Parathyroid adenoma (tissue), 2 donors: Measurements from ENCODE around the gene LCN1.

Source experiments
- H2AFZ ChIP-seq: fragments of 300-600 bp; sonication (generic); one replicate; pipeline ENCODE4 v1.7.0; 2017; ENCODE audit warnings: antibody characterized with exemption, mild to moderate bottlenecking
- H3K27ac ChIP-seq: fragments of 300-600 bp; sonication (generic); one replicate; pipeline ENCODE4 v1.7.0; 2017
- H3K27me3 ChIP-seq: fragments of 300-600 bp; sonication (generic); one replicate; pipeline ENCODE4 v1.7.0; 2017; ENCODE audit warnings: low read length; ENCODE audit not compliant: control insufficient read depth, insufficient read depth
- H3K36me3 ChIP-seq: fragments of 300-600 bp; sonication (generic); one replicate; pipeline ENCODE4 v1.7.0; 2017; ENCODE audit warnings: low read length; ENCODE audit not compliant: control insufficient read depth, insufficient read depth
- H3K4me1 ChIP-seq: fragments of 300-600 bp; sonication (generic); one replicate; pipeline ENCODE4 v1.7.0; 2017; ENCODE audit warnings: control low read depth
- H3K4me2 ChIP-seq: fragments of 300-600 bp; sonication (generic); one replicate; pipeline ENCODE4 v1.7.0; 2017; ENCODE audit warnings: low read length
- H3K4me3 ChIP-seq: fragments of 300-600 bp; sonication (generic); one replicate; pipeline ENCODE4 v1.7.0; 2017; ENCODE audit warnings: low read depth, low read length
- H3K79me2 ChIP-seq: fragments of 300-600 bp; sonication (generic); one replicate; pipeline ENCODE4 v1.7.0; 2017; ENCODE audit warnings: control low read depth
- H3K9ac ChIP-seq: fragments of 300-600 bp; sonication (generic); one replicate; pipeline ENCODE4 v1.7.0; 2017; ENCODE audit warnings: mild to moderate bottlenecking
- H3K9me3 ChIP-seq: fragments of 300-600 bp; sonication (generic); one replicate; pipeline ENCODE4 v1.7.0; 2017; ENCODE audit warnings: low read length; ENCODE audit not compliant: control insufficient read depth
- CTCF ChIP-seq: fragments of 300-600 bp; sonication (generic); IDR thresholded peaks from one replicate; pipeline ENCODE4 v1.7.0; 2017; ENCODE audit warnings: antibody characterized with exemption, mild to moderate bottlenecking
- donor health status: primary hyperparathyroidism.

Gene LCN1

GRCh38 chr9:135519179-135519971 lies 1.9 kb upstream of the LCN1 start:
- no peak overlapping the region for H3K9ac ChIP-seq
- no peak overlapping the region for H3K27ac ChIP-seq
- no peaks in the 10 kb centered on the region for H3K9me3 ChIP-seq
- no peak for TF ChIP-seq CTCF
- no peak overlapping the region for H2AFZ ChIP-seq
- no peaks in the 10 kb centered on the region for H3K4me1 ChIP-seq
- no peak overlapping the region for H3K4me3 ChIP-seq
- H3K79me2 ChIP-seq: no peaks in the 10 kb centered on the region
- H3K27me3 ChIP-seq: no peaks in the 10 kb centered on the region
- no peak overlapping the region for H3K4me2 ChIP-seq
- H3K36me3 ChIP-seq: no peaks in the 10 kb centered on the region

GRCh38 chr9:135521608-135522095 lies 412 bp downstream of the LCN1 start:
- Histone ChIP-seq H3K79me2 (no peaks in the 10 kb centered on the region), H3K4me3 (no peak overlapping the region), H2AFZ (no peak overlapping the region), H3K9ac (no peak overlapping the region), H3K27me3 (no peaks in the 10 kb centered on the region), H3K4me2 (no peak overlapping the region), H3K4me1 (no peaks in the 10 kb centered on the region), H3K27ac (no peak overlapping the region), H3K9me3 (no peaks in the 10 kb centered on the region), H3K36me3 (no peaks in the 10 kb centered on the region)
- no peak for TF ChIP-seq CTCF

- H3K27me3 ChIP-seq: no peaks in the 10 kb centered on the region
- no peaks in the 10 kb centered on the region for H3K4me1 ChIP-seq
- no peaks in the 10 kb centered on the region for H3K79me2 ChIP-seq
- H2AFZ ChIP-seq: no peak overlapping the region
- H3K36me3 ChIP-seq: no peaks in the 10 kb centered on the region
- TF ChIP-seq CTCF: no peak
- no peak overlapping the region for H3K9ac ChIP-seq
- H3K4me3 ChIP-seq: no peak overlapping the region
- no peak overlapping the region for H3K27ac ChIP-seq
- H3K4me2 ChIP-seq: no peak overlapping the region
- no peaks in the 10 kb centered on the region for H3K9me3 ChIP-seq
Measured at GRCh38 chr9:135522137-135522877, 1.1 kb downstream of the LCN1 start.

GRCh38 chr9:135522931-135523330 lies 1.7 kb downstream of the LCN1 start:
- Histone ChIP-seq H3K27me3 (no peaks in the 10 kb centered on the region), H3K4me2 (no peak overlapping the region), H3K9me3 (no peaks in the 10 kb centered on the region), H2AFZ (no peak overlapping the region), H3K36me3 (no peaks in the 10 kb centered on the region), H3K9ac (no peak overlapping the region), H3K79me2 (no peaks in the 10 kb centered on the region), H3K4me3 (no peak overlapping the region), H3K4me1 (no peaks in the 10 kb centered on the region), H3K27ac (no peak overlapping the region)
- TF ChIP-seq CTCF: no peak
